Measurements from ENCODE around the gene AKAP7.

DNA sequence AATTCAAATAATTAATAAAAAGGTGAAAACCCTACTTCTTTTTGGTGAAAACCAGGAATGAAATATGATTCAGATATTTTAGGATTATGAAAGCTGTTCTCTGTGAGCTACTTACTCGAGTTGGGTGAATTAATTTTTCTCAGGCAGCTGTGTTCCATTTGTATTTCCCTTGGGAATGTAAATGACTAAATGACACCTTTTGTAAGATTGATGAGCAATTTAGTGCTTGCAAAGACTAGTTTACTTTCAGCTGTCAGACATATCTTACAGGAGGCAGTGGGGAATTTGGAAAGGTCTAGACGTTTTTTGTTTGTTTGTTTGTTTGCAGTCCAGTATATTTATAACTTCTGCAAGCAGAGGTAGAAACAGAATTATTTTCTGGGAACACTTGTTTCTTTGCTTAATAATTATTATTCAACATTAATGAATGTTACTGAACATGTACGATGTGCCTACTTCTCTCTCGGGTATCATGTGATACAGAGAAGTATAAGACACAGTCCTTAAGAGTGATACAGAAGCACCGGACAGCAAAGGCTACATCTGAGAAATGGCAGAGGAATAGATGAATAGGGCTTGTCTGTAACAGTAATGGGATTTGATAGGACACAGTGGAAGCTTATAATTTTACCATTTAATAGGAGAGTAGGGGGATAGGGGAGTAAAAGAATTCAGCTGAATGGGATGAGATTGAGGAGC lies 91.3 kb downstream of the AKAP7 start:
- TF ChIP-seq CTCF (IDR thresholded peaks at IDR 0.05; ENCODE audit: borderline replicate concordance, extremely low read depth, low read length, poor library complexity, severe bottlenecking) (no peak), EZH2 (IDR thresholded peaks at IDR 0.05; ENCODE audit: borderline replicate concordance, low read depth, low read length, severe bottlenecking) (no peak)
